GM18526 (cell line): ENCODE data around the gene C1QTNF6.

Source experiments
- POLR2A ChIP-seq: IDR thresholded peaks from 3 replicates; pipeline ENCODE4 v1.6.1; 2011; ENCODE audit not compliant: insufficient read length; ENCODE audit errors: extremely low read depth

C1QTNF6 gene

GRCh38 chr22:37190262-37190780, 2.3 kb upstream of the C1QTNF6 start:
- TF ChIP-seq POLR2A = no peak

GRCh38 chr22:37188901-37189466, 937 bp upstream of the C1QTNF6 start:
- TF ChIP-seq POLR2A = no peak

GRCh38 chr22:37187552-37187890, 526 bp downstream of the C1QTNF6 start:
- TF ChIP-seq POLR2A = no peak

- no peak for TF ChIP-seq POLR2A
Measured at GRCh38 chr22:37186997-37187522, 987 bp downstream of the C1QTNF6 start.

GRCh38 chr22:37186228-37186996, 1.6 kb downstream of the C1QTNF6 start:
- TF ChIP-seq POLR2A = no peak

GRCh38 chr22:37185646-37186227, 2.3 kb downstream of the C1QTNF6 start:
- no peak for TF ChIP-seq POLR2A

GRCh38 chr22:37184816-37185541, 3.1 kb downstream of the C1QTNF6 start:
- no peak for TF ChIP-seq POLR2A

- no peak for TF ChIP-seq POLR2A
Measured at GRCh38 chr22:37184380-37184755, 3.7 kb downstream of the C1QTNF6 start.

GRCh38 chr22:37183432-37184379, 4.3 kb downstream of the C1QTNF6 start:
- no peak for TF ChIP-seq POLR2A

GRCh38 chr22:37182949-37183245, 5.2 kb downstream of the C1QTNF6 start:
- TF ChIP-seq POLR2A = no peak

GRCh38 chr22:37182101-37182948, 5.7 kb downstream of the C1QTNF6 start:
- no peak for TF ChIP-seq POLR2A

GRCh38 chr22:37181681-37182080, 6.4 kb downstream of the C1QTNF6 start:
- TF ChIP-seq POLR2A = no peak

- TF ChIP-seq POLR2A = no peak
Measured at GRCh38 chr22:37180531-37181231, 7.4 kb downstream of the C1QTNF6 start.
